Naive B cell (primary cell): ENCODE results near the gene SLC17A3. TPM values are rescaled to one million over a fixed set of nuclear protein-coding genes. Genes with fewer than 3 reads are reported as not detected.

Experiments
- ATAC-seq, 2 donors: fragments of 150-1000 bp; cut with Tn5 transposase; 2 replicates each; pipeline ENCODE4 v1.10.0; 2021; ENCODE audit warnings: low read depth in 2 of 2, mild to moderate bottlenecking in 2 of 2, moderate library complexity in 2 of 2
- DNase-seq: peaks from one replicate; pipeline ENCODE4 v3.0.0; 2022
- H3K27ac Mint-ChIP-seq, 6 donors: one replicate each; pipeline ENCODE4 v1.8.0; 2020 to 2022; ENCODE audit warnings: mild to moderate bottlenecking in 6 of 6, mixed read lengths in 6 of 6, moderate library complexity in 5 of 6, inconsistent platforms in 2 of 6
- H3K27me3 Mint-ChIP-seq, 3 donors: one replicate each; pipeline ENCODE4 v1.8.0; 2021 to 2022; ENCODE audit warnings: mixed read lengths in 3 of 3, mild to moderate bottlenecking in 1 of 3
- H3K36me3 Mint-ChIP-seq, 2 donors: one replicate each; pipeline ENCODE4 v1.8.0; 2020 to 2022; ENCODE audit warnings: mixed read lengths in 2 of 2, inconsistent platforms in 1 of 2, mild to moderate bottlenecking in 1 of 2
- H3K4me1 Mint-ChIP-seq, 3 donors: one replicate each; pipeline ENCODE4 v1.8.0; 2020 to 2022; ENCODE audit warnings: mixed read lengths in 3 of 3, inconsistent platforms in 1 of 3, mild to moderate bottlenecking in 1 of 3, moderate library complexity in 1 of 3
- H3K4me3 Mint-ChIP-seq, 8 donors: one replicate each; pipeline ENCODE4 v1.8.0; 2020 to 2022; ENCODE audit warnings: mild to moderate bottlenecking in 8 of 8, mixed read lengths in 8 of 8, moderate library complexity in 8 of 8, inconsistent platforms in 2 of 8
- H3K9me3 Mint-ChIP-seq, 7 donors: one replicate each; pipeline ENCODE4 v1.8.0; 2020 to 2022; ENCODE audit warnings: mixed read lengths in 7 of 7, mild to moderate bottlenecking in 5 of 7, inconsistent platforms in 2 of 7, moderate library complexity in 1 of 7
- polyA plus RNA-seq, 6 donors: library from polyadenylated mRNA; unstranded; fragments of 300-500 nt; fragmentation: Illumina TruSeq; gene quantifications; one replicate each; pipeline ENCODE4 v1.2.3, GENCODE V29; 2021; ENCODE audit warnings: low read depth in 6 of 6

The SLC17A3 gene
- polyA plus RNA-seq, 6 donors from 2014 or later = 0.29 TPM; not detected in 5

- Mint-ChIP-seq H3K4me1 (peaks cover 0 to 4% (median 0%) of the 10 kb centered on the region in 3 donors), H3K27ac (peak overlapping the region in 1 of 6 donors; percentile 29), H3K9me3 (peaks cover 0 to 2% (median 0%) of the 10 kb centered on the region in 7 donors), H3K4me3 (no peak overlapping the region), H3K27me3 (peaks cover 0 to 4% (median 4%) of the 10 kb centered on the region in 3 donors), H3K36me3 (no peaks in the 10 kb centered on the region)
- DNase-seq (no peak), ATAC-seq (no peak)
Observed at GRCh38 chr6:25852756-25853155, 21.3 kb downstream of the SLC17A3 start.

DNA sequence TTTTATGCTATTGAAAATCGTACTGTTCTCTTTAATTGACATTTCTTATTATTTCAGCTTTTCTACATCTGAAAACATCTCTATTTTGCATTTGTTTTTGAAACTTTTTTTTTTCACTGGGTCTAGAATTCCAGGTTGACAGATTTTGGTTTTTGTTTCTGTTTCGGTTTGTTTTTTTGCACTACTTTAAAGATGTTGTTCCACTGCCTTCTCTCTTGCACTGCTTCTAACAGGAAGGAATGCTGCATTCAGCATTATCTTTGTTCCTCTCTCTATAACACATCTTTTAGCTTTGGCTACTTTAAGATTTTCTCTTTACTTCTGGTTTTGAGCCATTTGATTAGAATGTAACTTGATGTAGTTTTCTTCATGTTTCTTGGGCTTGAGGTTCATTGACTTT, 22.1 kb downstream of the SLC17A3 start:
- Mint-ChIP-seq H3K36me3 (no peaks in the 10 kb centered on the region), H3K27me3 (peaks cover 3 to 7% (median 5%) of the 10 kb centered on the region in 3 donors), H3K27ac (no peak overlapping the region), H3K4me1 (peaks cover 0 to 4% (median 0%) of the 10 kb centered on the region in 3 donors), H3K4me3 (no peak overlapping the region), H3K9me3 (peaks cover 0 to 4% (median 2%) of the 10 kb centered on the region in 7 donors)
- no peak for ATAC-seq
- no peak for DNase-seq

DNA sequence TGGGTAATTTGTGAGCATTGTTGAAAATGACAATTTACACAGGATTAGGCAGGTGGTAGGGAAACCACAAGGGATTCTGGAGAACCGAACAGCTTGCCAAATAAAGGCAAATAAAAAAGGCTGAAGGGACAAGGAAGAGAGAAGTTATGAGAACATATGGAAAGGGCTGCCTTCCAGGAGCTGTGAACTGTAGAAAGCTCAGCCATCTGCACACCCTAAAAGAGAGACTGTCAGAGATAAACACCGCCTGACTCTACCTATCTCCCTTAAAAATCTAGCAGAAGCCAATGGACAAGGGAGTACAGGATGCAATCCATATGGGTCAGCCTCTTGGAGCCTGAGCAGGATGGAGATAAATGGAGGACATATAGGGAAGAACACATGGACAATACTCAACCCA, 29.5 kb downstream of the SLC17A3 start:
- Mint-ChIP-seq H3K27me3 (peaks cover 15 to 22% (median 17%) of the 10 kb centered on the region in 3 donors), H3K27ac (no peak overlapping the region), H3K4me1 (no peaks in the 10 kb centered on the region), H3K36me3 (no peaks in the 10 kb centered on the region), H3K4me3 (no peak overlapping the region), H3K9me3 (peaks cover 0 to 10% (median 3%) of the 10 kb centered on the region in 7 donors)
- ATAC-seq (no peak), DNase-seq (no peak)

DNA sequence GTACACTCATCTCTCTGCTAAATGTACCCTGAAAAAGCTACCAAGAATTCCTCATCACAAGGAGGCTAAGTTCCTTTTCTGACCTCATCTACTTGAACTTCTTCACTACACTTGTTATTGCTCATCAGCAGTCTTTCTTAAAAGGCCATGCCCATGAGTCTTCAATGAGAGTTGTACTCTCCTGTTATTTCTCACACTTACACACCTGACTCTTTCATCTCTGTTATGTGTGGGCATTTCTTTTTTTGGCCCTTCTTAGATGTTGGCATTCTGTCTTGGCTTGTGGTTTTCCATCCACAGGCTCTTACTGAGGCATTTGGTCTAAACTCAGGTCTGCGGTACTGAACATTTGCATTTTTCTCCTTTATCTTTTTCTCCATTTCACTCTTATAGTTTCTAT, 31.5 kb downstream of the SLC17A3 start:
- Mint-ChIP-seq H3K27me3 (peaks cover 16 to 22% (median 17%) of the 10 kb centered on the region in 3 donors), H3K36me3 (no peaks in the 10 kb centered on the region), H3K9me3 (peaks cover 0 to 10% (median 3%) of the 10 kb centered on the region in 7 donors), H3K27ac (no peak overlapping the region), H3K4me1 (no peaks in the 10 kb centered on the region), H3K4me3 (no peak overlapping the region)
- no peak for ATAC-seq
- DNase-seq = no peak

DNA sequence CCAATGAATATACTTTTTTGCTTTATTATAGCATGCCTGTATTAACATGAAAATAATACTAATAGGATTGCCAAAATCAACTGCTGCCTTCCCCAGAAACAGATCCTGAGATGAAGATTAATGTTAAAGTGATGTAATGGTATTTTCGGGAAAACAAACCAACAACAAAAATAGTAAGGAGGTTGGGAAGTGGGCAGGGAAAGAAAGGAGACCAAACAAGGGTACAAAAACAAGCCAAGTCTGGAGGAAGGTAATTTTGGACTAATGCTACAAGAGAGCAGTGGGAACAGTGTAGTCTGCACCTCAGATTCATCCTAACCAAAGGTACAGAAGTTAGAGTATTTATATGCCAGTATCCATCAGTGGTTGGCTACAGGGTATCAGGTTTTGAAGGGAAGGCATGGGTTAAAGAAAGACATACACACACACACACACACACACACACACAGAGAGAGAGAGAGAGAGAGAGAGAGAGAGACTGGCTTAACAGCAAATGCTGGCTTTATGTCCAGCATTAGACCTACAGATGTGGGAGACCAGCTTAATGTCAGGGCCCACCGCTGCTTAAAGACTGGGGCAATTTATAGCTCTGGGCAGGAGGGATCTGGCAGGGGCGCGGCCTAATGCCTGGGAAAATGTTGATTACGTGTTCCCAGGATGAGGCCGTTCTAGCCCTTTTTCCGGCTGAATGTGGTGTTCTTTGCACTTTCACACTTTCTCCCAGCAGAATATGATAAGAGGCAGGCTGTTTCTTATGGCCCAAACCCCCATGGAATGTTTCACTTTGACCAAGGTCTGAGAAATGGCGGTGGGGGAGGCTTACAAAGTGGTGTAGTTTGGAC, 38.4 kb downstream of the SLC17A3 start:
- H3K9me3 Mint-ChIP-seq = peaks cover 0 to 3% (median 0%) of the 10 kb centered on the region in 7 donors
- DNase-seq = no peak
- no peak overlapping the region for H3K4me3 Mint-ChIP-seq
- H3K4me1 Mint-ChIP-seq = no peaks in the 10 kb centered on the region
- peaks cover 15 to 29% (median 16%) of the 10 kb centered on the region in 3 donors for H3K27me3 Mint-ChIP-seq
- no peaks in the 10 kb centered on the region for H3K36me3 Mint-ChIP-seq
- no peak overlapping the region for H3K27ac Mint-ChIP-seq
- no peak for ATAC-seq

DNA sequence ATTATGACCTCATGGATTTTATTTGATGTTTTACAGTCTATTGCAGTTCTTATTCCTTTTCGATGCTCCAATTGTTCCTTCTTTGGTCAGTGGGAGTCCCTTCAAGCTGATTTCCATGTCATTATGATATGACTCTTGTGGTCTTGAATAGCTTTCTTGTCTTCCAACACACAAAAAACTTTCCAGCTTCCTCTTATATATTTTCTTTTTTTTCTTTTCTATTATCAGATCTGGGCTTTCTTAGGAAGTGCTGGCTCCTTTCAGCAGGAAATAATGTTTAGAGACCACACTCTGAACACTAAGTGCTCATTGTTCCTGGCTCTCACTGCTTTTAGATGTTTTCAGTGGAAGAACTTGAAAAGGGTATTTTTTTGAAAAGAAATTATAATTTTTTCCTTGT, 39.1 kb downstream of the SLC17A3 start:
- H3K27me3 Mint-ChIP-seq = peaks cover 9 to 29% (median 11%) of the 10 kb centered on the region in 3 donors
- ATAC-seq (no peak), DNase-seq (no peak)
- H3K27ac Mint-ChIP-seq = no peak overlapping the region
- no peaks in the 10 kb centered on the region for H3K36me3 Mint-ChIP-seq
- no peak overlapping the region for H3K4me3 Mint-ChIP-seq
- H3K4me1 Mint-ChIP-seq = no peaks in the 10 kb centered on the region
- H3K9me3 Mint-ChIP-seq = peaks cover 0 to under 1% (median 0%) of the 10 kb centered on the region in 7 donors

DNA sequence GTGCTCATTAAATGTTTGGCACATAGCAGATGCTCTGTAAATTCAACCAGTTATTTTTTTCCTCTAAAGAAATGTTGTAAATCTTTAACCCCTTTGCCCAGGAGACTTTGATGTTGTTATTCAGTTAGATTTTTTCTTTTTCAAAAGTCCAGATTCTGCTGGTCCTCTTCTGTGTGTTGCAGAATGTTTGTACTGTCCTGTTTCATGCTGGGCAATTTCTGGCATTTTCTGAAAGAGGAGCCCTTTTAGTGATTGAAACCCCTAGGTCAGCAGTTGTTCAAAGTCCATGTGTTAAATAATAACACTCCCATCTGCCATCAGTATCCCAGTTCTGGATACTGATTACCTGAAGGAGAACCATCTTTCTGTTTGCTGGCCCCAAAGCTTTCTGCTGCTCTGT, 40.9 kb downstream of the SLC17A3 start:
- Mint-ChIP-seq H3K27ac (no peak overlapping the region), H3K36me3 (no peaks in the 10 kb centered on the region), H3K27me3 (peaks cover 6 to 28% (median 7%) of the 10 kb centered on the region in 3 donors), H3K4me3 (no peak overlapping the region), H3K9me3 (no peaks in the 10 kb centered on the region), H3K4me1 (no peaks in the 10 kb centered on the region)
- ATAC-seq = no peak
- no peak for DNase-seq

GRCh38 chr6:25832670-25833069, 41.4 kb downstream of the SLC17A3 start:
- Mint-ChIP-seq H3K9me3 (no peaks in the 10 kb centered on the region), H3K27ac (no peak overlapping the region), H3K27me3 (peaks cover 7 to 32% (median 9%) of the 10 kb centered on the region in 3 donors), H3K4me1 (no peaks in the 10 kb centered on the region), H3K4me3 (no peak overlapping the region), H3K36me3 (no peaks in the 10 kb centered on the region)
- ATAC-seq (no peak), DNase-seq (no peak)

GRCh38 chr6:25832307-25832662, 41.8 kb downstream of the SLC17A3 start:
- DNase-seq (no peak), ATAC-seq (no peak)
- Mint-ChIP-seq H3K27me3 (peaks cover 7 to 36% (median 12%) of the 10 kb centered on the region in 3 donors), H3K27ac (no peak overlapping the region), H3K4me1 (no peaks in the 10 kb centered on the region), H3K36me3 (no peaks in the 10 kb centered on the region), H3K9me3 (no peaks in the 10 kb centered on the region), H3K4me3 (no peak overlapping the region)

GRCh38 chr6:25831532-25832306, 42.3 kb downstream of the SLC17A3 start, which contains the start of gene SLC17A1:
TSS of gene SLC17A1 (minus strand) at chr6:25832052. CDS start at chr6:25830557, 1,495 bp downstream.
- DNase-seq = no peak
- Mint-ChIP-seq H3K4me3 (no peak within 1 kb of the TSS), H3K9me3 (no peaks in the 10 kb centered on the region), H3K27ac (no peak within 1 kb of the TSS), H3K27me3 (peaks cover 7 to 36% (median 12%) of the 10 kb centered on the region in 3 donors), H3K36me3 (no peaks in the 10 kb centered on the region), H3K4me1 (no peaks in the 10 kb centered on the region)
- no peak for ATAC-seq

- H3K4me3 Mint-ChIP-seq = no peak overlapping the region
- peaks cover 0 to 10% of the 10 kb centered on the region in 2 donors for H3K36me3 Mint-ChIP-seq
- no peaks in the 10 kb centered on the region for H3K4me1 Mint-ChIP-seq
- peaks cover 15 to 46% (median 17%) of the 10 kb centered on the region in 3 donors for H3K27me3 Mint-ChIP-seq
- DNase-seq (no peak), ATAC-seq (no peak)
- peaks cover 0 to 10% (median 2%) of the 10 kb centered on the region in 7 donors for H3K9me3 Mint-ChIP-seq
- H3K27ac Mint-ChIP-seq = no peak overlapping the region
Observed at GRCh38 chr6:25830458-25830857, 43.6 kb downstream of the SLC17A3 start.

- peaks cover 0 to 17% (median 8%) of the 10 kb centered on the region in 7 donors for H3K9me3 Mint-ChIP-seq
- DNase-seq = no peak
- H3K27ac Mint-ChIP-seq = no peak overlapping the region
- H3K4me1 Mint-ChIP-seq = no peaks in the 10 kb centered on the region
- peaks cover 0 to 14% of the 10 kb centered on the region in 2 donors for H3K36me3 Mint-ChIP-seq
- ATAC-seq = no peak
- H3K4me3 Mint-ChIP-seq = no peak overlapping the region
- H3K27me3 Mint-ChIP-seq = peaks cover 15 to 57% (median 26%) of the 10 kb centered on the region in 3 donors
Observed at GRCh38 chr6:25829375-25829774, 44.7 kb downstream of the SLC17A3 start.

- DNase-seq (no peak), ATAC-seq (no peak)
- Mint-ChIP-seq H3K27me3 (peaks cover 10 to 48% (median 35%) of the 10 kb centered on the region in 3 donors), H3K36me3 (peaks cover 0 to 17% of the 10 kb centered on the region in 2 donors), H3K4me1 (no peaks in the 10 kb centered on the region), H3K9me3 (peaks cover 3 to 17% (median 10%) of the 10 kb centered on the region in 7 donors), H3K4me3 (no peak overlapping the region), H3K27ac (no peak overlapping the region)
Observed at GRCh38 chr6:25821341-25821740, 52.7 kb downstream of the SLC17A3 start.
